NCI-H2081 treated with DMSO at 0.1 percent for 48 hours (cell line): ENCODE results near the gene HAT1.

Source experiments
- DNase-seq: peaks from one replicate; lab custom pipeline; 2025; lab: John Stamatoyannopoulos, UW

HAT1 gene

GRCh38 chr2:171919453-171919852 is 2.8 kb upstream of the HAT1 start:
- no peak for DNase-seq

GRCh38 chr2:171921970-171922229 is 361 bp upstream of the HAT1 start:
- DNase-seq: no peak

DNA sequence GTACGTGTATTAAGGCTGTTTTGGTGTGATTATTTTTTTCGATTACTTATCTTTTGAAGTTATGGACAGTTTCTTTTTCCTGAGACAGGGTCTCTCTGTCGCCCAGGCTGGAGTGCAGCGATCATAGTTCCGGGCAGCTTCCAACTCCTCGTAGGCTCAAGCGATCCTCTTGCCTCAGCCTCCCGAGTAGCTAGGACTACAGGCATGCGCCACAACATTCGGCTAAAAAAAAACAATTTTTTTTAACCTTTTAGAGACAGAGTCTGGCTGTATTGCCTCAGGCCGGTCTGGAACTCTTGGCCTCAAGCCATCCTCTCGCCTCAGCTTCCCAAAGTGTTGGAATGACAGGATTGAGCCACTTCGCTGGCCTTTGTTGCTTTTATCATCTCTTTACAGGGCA is 945 bp downstream of the HAT1 start:
- no peak for DNase-seq

- no peak for DNase-seq
These were observed 2.1 kb downstream of the HAT1 start for GRCh38 chr2:171924170-171924942.

- DNase-seq: no peak
These were observed 8.1 kb downstream of the HAT1 start for GRCh38 chr2:171930385-171930784.

- no peak for DNase-seq
These were observed 16.9 kb downstream of the HAT1 start for GRCh38 chr2:171939058-171939742.

- no peak for DNase-seq
These were observed 17.4 kb downstream of the HAT1 start for GRCh38 chr2:171939743-171940071.

- DNase-seq: no peak
These were observed 19.0 kb downstream of the HAT1 start for GRCh38 chr2:171941316-171941699.

GRCh38 chr2:171943869-171944268 is 21.6 kb downstream of the HAT1 start:
- DNase-seq: no peak

DNA sequence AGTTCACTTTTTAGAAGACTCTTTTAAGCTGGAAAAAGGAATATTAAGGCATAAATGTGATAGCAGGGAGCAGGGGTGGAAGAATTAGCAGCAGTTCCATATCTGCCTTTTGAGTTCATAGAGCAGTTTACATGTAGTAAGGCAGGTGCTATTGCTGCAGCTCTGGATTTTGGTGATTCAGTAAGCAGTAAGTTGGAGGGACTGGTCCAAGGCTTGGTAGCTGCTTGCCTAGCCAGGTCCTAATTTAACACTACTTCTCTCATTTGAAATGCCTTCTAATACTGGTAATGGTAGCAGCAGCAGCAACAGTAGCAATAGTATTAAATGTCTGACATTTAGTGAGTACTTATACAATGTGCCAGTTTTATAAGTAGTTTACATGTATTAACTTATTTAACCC is 30.0 kb downstream of the HAT1 start:
- DNase-seq: no peak

DNA sequence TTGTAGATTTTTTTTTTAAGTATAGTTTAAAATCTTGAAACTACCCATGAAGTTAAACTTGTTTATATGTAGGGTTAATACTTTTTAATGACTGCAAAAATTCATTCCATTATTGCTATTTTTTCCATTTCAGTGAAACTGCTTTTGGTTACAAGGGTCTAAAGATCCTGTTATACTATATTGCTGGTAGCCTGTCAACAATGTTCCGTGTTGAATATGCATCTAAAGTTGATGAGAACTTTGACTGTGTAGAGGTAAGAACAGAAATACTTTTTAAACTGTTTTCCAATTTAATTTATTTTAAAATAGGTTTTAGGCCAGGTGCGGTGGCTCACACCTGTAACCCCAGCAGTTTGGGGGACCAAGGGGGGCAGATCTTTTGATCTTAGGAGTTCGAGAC is 30.5 kb downstream of the HAT1 start:
- DNase-seq: no peak

DNA sequence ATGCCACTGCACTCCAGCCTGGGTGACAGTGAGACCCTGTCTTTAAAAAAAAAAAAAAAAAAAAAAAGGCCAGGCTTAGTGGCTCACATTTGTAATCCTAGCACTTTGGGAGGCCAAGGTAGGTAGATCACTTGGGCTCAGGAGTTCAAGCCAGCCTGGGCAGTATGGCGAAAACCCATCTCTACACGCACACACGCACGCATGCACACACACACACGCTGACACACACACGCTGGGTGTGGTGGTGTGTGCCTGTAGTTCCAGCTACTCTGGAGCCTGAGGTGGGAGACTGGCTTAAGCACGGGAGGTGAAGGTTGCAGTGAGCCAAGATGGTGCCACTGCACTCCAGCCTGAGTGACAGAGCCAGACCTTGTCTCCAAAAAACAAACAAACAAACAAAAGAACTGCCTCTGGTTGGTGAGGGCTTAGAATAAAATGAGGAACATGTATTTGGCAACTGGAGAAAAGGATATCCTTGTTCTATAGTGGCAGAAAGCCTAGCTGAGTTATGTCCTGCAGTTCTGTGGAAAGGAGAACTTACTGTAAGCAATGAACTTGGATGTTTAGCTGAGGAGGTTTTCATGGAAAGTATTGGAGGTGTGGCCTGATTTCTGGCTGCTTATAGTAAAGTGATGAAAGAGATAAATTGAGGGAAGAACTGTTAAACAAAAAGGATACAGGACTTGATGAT is 34.0 kb downstream of the HAT1 start:
- no peak for DNase-seq

DNA sequence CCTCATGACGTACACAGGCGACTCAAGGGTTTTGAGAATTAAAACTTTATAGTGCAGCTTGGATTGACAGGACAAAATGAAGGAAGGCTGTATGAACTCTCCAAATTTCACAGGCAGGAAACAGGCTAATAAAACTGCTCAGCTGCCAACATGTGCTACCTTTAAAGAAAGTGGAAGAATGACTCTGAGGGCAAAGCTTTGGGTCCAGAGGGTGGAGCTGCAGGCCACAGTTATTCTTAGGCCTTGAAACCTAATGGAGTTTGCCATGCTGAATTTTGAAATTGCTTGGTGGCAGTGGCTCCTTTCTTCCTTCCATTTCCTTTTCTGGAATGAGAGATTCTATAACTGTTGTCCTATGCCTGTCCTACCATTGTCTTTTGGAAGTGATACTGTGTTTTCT is 34.8 kb downstream of the HAT1 start:
- DNase-seq: no peak

- DNase-seq: no peak
These were observed 36.2 kb downstream of the HAT1 start for GRCh38 chr2:171958475-171958874.

- DNase-seq: no peak
These were observed 37.7 kb downstream of the HAT1 start for GRCh38 chr2:171959998-171960397.

- no peak for DNase-seq
These were observed 38.3 kb downstream of the HAT1 start for GRCh38 chr2:171960570-171960969.

- DNase-seq: no peak
These were observed 40.9 kb downstream of the HAT1 start for GRCh38 chr2:171963198-171963597.

DNA sequence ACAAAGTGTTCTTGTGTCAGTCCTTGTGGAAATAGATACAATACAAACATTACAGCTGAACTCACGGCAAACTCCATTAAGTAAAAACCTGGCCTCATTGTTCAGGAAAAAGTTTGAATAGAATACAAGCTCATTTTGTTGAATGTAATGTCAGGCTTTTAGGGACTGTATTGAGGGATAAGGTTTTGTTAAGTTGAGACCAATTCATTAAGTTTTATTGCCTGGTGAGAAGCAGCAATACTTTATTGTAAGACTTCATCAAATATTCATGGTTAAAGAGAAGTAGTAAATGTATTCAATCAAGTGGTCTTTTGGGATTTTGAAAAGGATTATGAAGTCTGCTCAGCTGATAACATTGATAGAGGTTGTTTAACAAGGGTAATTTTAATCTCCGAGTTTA is 42.0 kb downstream of the HAT1 start:
- no peak for DNase-seq

GRCh38 chr2:171965238-171965637 is 43.0 kb downstream of the HAT1 start:
- no peak for DNase-seq

DNA sequence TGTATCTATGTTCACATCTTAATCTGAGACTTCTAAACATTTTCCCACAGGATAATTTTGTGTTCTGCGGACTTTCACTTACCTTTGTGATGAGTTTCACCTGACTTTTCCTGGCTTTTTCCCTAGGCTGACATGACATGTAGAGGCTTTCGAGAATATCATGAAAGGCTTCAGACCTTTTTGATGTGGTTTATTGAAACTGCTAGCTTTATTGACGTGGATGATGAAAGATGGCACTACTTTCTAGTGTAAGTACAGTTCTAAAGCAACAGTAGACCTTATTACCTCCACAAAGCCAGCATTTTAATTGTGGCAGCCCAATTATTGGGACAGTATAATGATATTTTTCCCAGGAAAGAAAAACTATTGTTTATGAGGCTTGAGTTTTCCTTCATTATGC is 43.4 kb downstream of the HAT1 start:
- DNase-seq: no peak

DNA sequence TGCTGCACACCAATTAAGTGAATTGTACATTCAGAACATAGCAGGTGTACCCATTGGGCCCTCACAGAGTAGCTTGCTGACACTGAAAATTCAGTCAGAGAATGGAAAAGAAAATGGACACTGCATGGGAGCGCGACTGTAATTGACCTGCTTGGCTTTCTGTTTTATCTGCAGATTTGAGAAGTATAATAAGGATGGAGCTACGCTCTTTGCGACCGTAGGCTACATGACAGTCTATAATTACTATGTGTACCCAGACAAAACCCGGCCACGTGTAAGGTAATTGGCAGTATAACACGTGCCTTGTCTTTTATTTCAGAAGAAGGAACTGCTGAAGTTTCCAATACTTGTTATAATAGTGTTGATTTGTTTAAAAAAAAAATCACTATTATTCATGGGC is 44.0 kb downstream of the HAT1 start:
- peak; percentile 91 for DNase-seq

GRCh38 chr2:171966688-171967087 is 44.4 kb downstream of the HAT1 start:
- no peak for DNase-seq

DNA sequence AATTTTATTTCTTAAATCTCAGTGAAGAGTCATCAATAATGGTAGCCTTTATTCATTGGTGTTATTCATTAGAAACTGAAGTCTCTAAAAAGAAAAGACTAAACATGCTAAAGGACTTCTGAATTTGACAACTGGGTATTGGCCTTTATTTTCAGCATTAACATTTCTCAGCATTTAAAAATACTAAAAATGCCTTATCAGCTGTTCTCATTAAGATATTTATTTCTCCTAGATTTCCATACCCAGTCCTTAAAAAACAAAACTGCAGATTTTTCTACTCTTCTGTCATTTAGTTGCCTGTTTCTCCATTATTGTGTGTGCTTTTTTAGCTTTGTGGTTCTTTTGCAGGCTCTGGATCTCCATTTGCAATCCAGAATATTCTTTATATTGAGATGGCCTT is 46.2 kb downstream of the HAT1 start:
- no peak for DNase-seq
